Stimulated activated naive CD8-positive, alpha-beta T cell treated with anti-CD3 and anti-CD28 coated beads, Interleukin-15, amount 100 ng/mL, for 72 hours (primary cell): Measurements from ENCODE around the gene RAB3C.

Source experiments
- ATAC-seq: fragments of 150-1000 bp; cut with Tn5 transposase; 2 replicates; pipeline ENCODE4 v1.10.0; 2021; ENCODE audit warnings: mild to moderate bottlenecking, moderate library complexity
- DNase-seq, 2 donors: peaks; one replicate each; pipeline ENCODE4 v3.0.0; 2021 to 2022
- H3K27ac Mint-ChIP-seq, 2 donors: one replicate each; pipeline ENCODE4 v1.8.0; 2022; ENCODE audit warnings: mild to moderate bottlenecking in 2 of 2, mixed read lengths in 2 of 2, moderate library complexity in 2 of 2
- H3K27me3 Mint-ChIP-seq: one replicate; pipeline ENCODE4 v1.8.0; 2022; ENCODE audit warnings: mixed read lengths
- H3K4me1 Mint-ChIP-seq: one replicate; pipeline ENCODE4 v1.8.0; 2022; ENCODE audit warnings: mild to moderate bottlenecking, mixed read lengths
- H3K4me3 Mint-ChIP-seq, 2 donors: one replicate each; pipeline ENCODE4 v1.8.0; 2022; ENCODE audit warnings: mild to moderate bottlenecking in 2 of 2, mixed read lengths in 2 of 2, moderate library complexity in 1 of 2
- H3K9me3 Mint-ChIP-seq, 2 donors: one replicate each; pipeline ENCODE4 v1.8.0; 2022; ENCODE audit warnings: mixed read lengths in 2 of 2

Gene RAB3C

GRCh38 chr5:58827463-58827862 lies 244.6 kb downstream of the RAB3C start:
- ATAC-seq (no peak), DNase-seq (no peak)
- Mint-ChIP-seq H3K9me3 (no peaks in the 10 kb centered on the region), H3K27me3 (no peaks in the 10 kb centered on the region), H3K4me3 (no peak overlapping the region), H3K4me1 (no peaks in the 10 kb centered on the region), H3K27ac (no peak overlapping the region)

- no peaks in the 10 kb centered on the region for H3K27me3 Mint-ChIP-seq
- no peaks in the 10 kb centered on the region for H3K4me1 Mint-ChIP-seq
- ATAC-seq (no peak), DNase-seq (no peak)
- no peak overlapping the region for H3K27ac Mint-ChIP-seq
- H3K9me3 Mint-ChIP-seq, result no peaks in the 10 kb centered on the region
- H3K4me3 Mint-ChIP-seq, result no peak overlapping the region
Measured at GRCh38 chr5:58828258-58828657, 245.4 kb downstream of the RAB3C start.

DNA sequence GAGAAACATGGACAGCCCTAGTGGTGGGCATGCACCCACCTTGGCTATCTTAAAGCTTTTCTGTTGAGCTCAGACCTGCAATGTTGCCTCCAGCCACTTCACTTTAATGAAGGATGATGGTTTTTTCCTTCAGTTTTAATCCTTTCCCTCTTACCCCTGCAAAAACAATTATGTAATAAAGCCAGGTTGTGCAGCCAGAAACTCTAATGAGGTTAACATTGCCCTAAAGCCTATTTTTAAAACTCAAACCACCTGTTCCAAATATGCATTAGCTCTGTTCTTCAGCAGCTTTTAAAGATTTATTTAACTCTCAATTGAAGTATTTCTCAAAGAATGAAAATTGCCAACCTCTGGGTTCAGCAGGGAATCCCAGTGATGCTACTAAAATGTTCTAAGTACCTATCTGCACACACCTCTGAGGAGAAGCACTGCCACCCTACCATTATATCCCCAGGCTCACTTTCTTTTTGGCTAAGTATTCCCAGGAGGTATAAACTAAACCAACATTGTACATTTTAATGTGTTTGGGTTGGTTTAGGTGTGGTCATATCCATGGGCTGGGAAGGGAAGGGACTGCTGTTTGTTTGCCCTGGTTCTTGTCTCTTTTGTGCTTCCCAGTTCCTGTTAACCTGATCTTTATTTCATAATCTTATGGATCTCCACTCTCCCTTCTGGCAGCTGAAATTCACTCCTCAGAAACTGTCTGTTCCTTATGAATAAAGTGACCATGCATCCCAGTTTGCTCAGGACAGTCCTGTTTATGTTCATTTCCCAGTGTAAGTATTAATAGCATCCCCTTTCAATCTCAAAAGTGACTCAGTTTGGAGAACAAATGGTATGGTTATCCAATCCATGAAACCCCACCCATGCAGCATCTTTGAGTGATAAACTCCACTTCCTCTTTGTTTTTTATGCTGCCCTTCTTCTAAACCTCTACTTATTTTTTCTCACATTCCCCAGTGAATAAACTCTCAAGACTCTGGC lies 251.7 kb downstream of the RAB3C start:
- H3K27ac Mint-ChIP-seq, result no peak overlapping the region
- H3K9me3 Mint-ChIP-seq, result no peaks in the 10 kb centered on the region

GRCh38 chr5:58836351-58836750 lies 253.5 kb downstream of the RAB3C start:
- ATAC-seq, result no peak

More for the DNA sequence above, 251.7 kb downstream of the RAB3C start:
- no peak for DNase-seq
- Mint-ChIP-seq H3K4me3 (no peak overlapping the region), H3K27me3 (peaks cover 11% of the 10 kb centered on the region), H3K4me1 (no peaks in the 10 kb centered on the region)
- no peak for ATAC-seq

DNA sequence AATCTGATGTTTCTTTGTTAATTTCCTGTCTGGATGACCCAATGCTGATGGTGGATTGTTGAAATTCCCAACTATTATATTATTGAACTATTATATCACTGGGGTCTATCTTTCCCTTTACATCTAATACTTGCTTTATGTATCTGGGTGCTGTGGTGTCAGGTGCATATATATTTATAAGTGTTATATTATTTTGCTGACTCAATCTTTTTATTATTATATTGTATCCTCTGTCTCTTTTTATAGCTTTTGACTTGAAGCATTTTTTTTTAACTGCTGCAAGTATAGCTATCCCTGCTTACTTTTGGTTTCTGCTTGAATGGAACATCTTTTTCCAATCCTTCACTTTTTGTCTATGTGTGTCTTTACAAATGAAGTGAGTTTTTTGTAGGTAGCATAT lies 255.9 kb downstream of the RAB3C start:
- no peak overlapping the region for H3K27ac Mint-ChIP-seq
- no peaks in the 10 kb centered on the region for H3K4me1 Mint-ChIP-seq
- peaks cover 11 to 14% of the 10 kb centered on the region in 2 donors for H3K9me3 Mint-ChIP-seq
- no peak for ATAC-seq
- no peak for DNase-seq
- H3K4me3 Mint-ChIP-seq, result no peak overlapping the region
- peaks cover 17% of the 10 kb centered on the region for H3K27me3 Mint-ChIP-seq

More at GRCh38 chr5:58836351-58836750, 253.5 kb downstream of the RAB3C start:
- DNase-seq, result no peak
- Mint-ChIP-seq H3K4me3 (no peak overlapping the region), H3K9me3 (peaks cover 11 to 14% of the 10 kb centered on the region in 2 donors), H3K4me1 (no peaks in the 10 kb centered on the region), H3K27ac (peak overlapping the region in 1 of 2 donors; percentile 1), H3K27me3 (peaks cover 11% of the 10 kb centered on the region)

DNA sequence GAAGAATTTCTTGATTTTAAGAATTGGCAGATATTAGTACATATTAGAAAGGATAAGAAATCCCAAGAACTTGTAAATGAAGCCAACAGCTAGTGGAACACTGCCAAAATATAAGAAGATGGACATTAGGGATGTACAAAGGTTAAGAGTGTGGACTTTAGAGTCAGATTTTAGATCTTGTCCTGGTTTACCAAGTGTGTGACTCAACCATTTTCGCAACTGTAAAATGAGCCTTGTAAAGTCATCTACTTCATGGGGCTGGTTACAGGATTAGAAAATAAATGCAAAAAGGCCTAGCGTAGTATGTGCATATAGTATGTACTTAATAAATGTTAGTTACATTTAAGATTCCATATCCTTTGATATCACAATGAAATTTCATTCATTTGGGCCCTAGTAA lies 260.0 kb downstream of the RAB3C start:
- peaks cover 11 to 14% of the 10 kb centered on the region in 2 donors for H3K9me3 Mint-ChIP-seq
- no peak overlapping the region for H3K27ac Mint-ChIP-seq
- H3K4me3 Mint-ChIP-seq, result no peak overlapping the region
- H3K27me3 Mint-ChIP-seq, result peaks cover 14% of the 10 kb centered on the region
- no peaks in the 10 kb centered on the region for H3K4me1 Mint-ChIP-seq
- DNase-seq (no peak), ATAC-seq (no peak)

- no peak overlapping the region for H3K27ac Mint-ChIP-seq
- ATAC-seq, result no peak
- H3K27me3 Mint-ChIP-seq, result peaks cover 14% of the 10 kb centered on the region
- no peaks in the 10 kb centered on the region for H3K4me1 Mint-ChIP-seq
- peaks cover 11 to 14% of the 10 kb centered on the region in 2 donors for H3K9me3 Mint-ChIP-seq
- no peak overlapping the region for H3K4me3 Mint-ChIP-seq
- no peak for DNase-seq
Measured at GRCh38 chr5:58844395-58844794, 261.5 kb downstream of the RAB3C start.

DNA sequence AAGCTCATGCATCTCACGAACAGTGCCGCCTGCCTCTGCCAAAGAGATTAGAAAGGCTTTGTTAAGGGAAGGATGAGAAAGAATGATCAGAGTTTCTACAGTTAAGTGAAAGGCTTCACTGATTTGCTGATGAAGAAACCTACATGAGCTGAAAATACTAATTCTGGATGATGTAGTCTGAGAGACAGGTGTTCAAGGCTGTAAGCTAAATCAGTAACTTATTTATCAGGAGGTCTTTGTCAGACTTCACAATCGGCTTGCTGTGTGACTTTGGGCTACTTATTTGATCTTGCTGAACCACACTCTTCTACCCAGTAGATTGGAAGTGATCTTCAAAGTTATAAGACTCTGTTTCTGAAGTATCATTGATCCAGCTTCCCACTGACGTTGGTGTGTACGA lies 264.2 kb downstream of the RAB3C start:
- Mint-ChIP-seq H3K4me1 (no peaks in the 10 kb centered on the region), H3K4me3 (no peak overlapping the region), H3K9me3 (no peaks in the 10 kb centered on the region), H3K27me3 (peaks cover 25% of the 10 kb centered on the region), H3K27ac (no peak overlapping the region)
- DNase-seq (no peak), ATAC-seq (no peak)

DNA sequence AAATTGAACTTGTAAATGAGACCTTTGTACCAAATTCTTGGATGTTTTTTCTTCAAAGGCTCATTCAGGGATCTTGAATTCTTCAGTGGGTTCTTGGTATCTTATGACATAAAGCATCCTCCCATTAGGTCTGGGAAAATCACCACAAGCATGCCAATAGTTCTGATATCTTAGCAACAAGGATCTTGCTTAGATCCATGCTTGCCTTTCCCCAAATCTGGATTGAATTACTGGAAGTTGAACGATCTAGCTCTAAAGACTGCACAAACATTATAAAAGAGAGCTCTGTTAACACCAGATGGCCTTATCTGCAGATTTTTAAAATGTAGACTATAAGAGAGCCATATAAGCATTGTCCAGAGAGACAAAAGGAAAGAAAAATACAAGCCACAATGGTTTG lies 266.3 kb downstream of the RAB3C start:
- no peaks in the 10 kb centered on the region for H3K9me3 Mint-ChIP-seq
- ATAC-seq (no peak), DNase-seq (no peak)
- H3K27me3 Mint-ChIP-seq, result peaks cover 26% of the 10 kb centered on the region
- no peak overlapping the region for H3K4me3 Mint-ChIP-seq
- no peak overlapping the region for H3K27ac Mint-ChIP-seq
- H3K4me1 Mint-ChIP-seq, result no peaks in the 10 kb centered on the region

DNA sequence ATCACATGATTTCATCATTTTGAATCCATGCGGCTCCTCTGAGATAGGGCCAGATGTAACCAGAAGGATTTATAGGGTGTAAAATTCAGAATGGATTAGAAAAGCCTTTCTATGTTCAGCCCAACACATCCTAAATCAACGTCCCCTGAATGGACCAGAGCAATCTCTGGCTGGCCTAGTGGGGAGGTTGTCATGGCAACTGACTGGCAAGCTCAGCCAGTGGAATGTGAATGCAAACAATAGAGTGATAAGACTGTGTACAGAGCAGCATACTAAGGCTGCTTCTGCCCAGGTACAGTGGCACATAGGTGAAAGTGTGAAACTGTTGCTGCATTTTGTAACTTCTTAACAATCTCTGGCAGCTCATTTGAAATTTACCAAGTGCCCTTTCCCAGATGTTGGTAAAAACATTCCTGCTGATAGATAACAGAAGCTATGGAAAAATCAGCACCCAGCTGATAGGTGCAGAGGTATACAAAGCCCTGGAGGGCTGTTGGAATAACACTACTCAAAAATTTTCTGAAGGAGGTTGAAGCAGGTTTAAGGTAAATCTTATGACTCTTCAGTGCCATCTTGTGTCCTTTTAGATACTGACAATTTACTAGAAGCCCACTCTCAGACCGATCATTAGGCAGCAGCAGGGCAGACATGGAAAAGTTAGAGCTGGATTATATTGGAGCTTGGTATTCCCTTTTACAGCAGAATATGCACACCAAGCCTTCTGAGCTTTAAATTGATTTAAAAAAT lies 267.2 kb downstream of the RAB3C start:
- Mint-ChIP-seq H3K9me3 (no peaks in the 10 kb centered on the region), H3K27me3 (peaks cover 20% of the 10 kb centered on the region), H3K4me3 (no peak overlapping the region), H3K4me1 (no peaks in the 10 kb centered on the region), H3K27ac (no peak overlapping the region)
- DNase-seq (no peak), ATAC-seq (peak; percentile 64)

DNA sequence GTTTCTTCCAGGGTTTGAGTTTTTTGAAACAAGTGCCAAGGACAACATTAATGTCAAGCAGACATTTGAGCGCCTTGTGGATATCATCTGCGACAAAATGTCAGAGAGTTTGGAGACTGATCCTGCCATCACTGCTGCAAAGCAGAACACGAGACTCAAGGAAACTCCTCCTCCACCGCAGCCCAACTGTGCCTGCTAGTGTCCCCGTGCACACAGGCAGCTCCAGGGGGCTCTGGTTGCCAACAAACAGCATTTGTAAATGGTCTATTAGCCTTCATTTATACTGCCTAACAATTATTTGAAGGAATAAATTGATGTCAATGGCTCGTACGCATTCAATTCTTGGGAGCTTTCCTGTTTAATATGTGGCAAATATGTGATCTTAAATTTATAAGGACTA lies 268.3 kb downstream of the RAB3C start:
- Mint-ChIP-seq H3K4me1 (no peaks in the 10 kb centered on the region), H3K27ac (no peak overlapping the region), H3K4me3 (no peak overlapping the region), H3K9me3 (no peaks in the 10 kb centered on the region), H3K27me3 (peaks cover 20% of the 10 kb centered on the region)
- ATAC-seq (no peak), DNase-seq (no peak)

- H3K9me3 Mint-ChIP-seq, result no peaks in the 10 kb centered on the region
- H3K27ac Mint-ChIP-seq, result no peak overlapping the region
- ATAC-seq (no peak), DNase-seq (no peak)
- H3K4me1 Mint-ChIP-seq, result no peaks in the 10 kb centered on the region
- no peak overlapping the region for H3K4me3 Mint-ChIP-seq
- peaks cover 20% of the 10 kb centered on the region for H3K27me3 Mint-ChIP-seq
Measured at GRCh38 chr5:58851571-58851970, 268.7 kb downstream of the RAB3C start.

GRCh38 chr5:58852566-58852965 lies 269.7 kb downstream of the RAB3C start:
- Mint-ChIP-seq H3K4me3 (no peak overlapping the region), H3K4me1 (no peaks in the 10 kb centered on the region), H3K27me3 (peaks cover 20% of the 10 kb centered on the region), H3K27ac (no peak overlapping the region), H3K9me3 (no peaks in the 10 kb centered on the region)
- DNase-seq, result no peak
- no peak for ATAC-seq

DNA sequence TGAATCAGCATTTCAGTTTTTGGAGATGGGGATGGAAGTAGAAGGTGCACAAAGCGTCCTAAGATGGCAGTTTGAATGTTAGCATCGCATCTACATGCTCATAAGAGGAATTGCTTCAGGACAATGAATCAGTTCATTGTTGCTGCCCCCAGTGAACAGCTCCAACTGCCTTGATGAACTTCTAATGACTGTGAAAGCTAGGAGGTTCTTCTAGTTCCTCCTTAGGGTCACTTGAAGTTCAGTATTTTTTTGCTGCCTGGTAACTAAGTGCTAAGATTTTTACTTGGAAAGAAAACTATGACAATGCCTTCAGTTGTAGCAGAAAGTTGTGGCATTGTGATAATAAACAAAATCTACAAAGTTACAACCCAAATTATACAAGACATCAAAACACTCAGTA lies 271.6 kb downstream of the RAB3C start:
- no peak overlapping the region for H3K27ac Mint-ChIP-seq
- no peak for DNase-seq
- no peaks in the 10 kb centered on the region for H3K9me3 Mint-ChIP-seq
- no peak overlapping the region for H3K4me3 Mint-ChIP-seq
- no peak for ATAC-seq
- H3K4me1 Mint-ChIP-seq, result no peaks in the 10 kb centered on the region
- peaks cover 29% of the 10 kb centered on the region for H3K27me3 Mint-ChIP-seq

DNA sequence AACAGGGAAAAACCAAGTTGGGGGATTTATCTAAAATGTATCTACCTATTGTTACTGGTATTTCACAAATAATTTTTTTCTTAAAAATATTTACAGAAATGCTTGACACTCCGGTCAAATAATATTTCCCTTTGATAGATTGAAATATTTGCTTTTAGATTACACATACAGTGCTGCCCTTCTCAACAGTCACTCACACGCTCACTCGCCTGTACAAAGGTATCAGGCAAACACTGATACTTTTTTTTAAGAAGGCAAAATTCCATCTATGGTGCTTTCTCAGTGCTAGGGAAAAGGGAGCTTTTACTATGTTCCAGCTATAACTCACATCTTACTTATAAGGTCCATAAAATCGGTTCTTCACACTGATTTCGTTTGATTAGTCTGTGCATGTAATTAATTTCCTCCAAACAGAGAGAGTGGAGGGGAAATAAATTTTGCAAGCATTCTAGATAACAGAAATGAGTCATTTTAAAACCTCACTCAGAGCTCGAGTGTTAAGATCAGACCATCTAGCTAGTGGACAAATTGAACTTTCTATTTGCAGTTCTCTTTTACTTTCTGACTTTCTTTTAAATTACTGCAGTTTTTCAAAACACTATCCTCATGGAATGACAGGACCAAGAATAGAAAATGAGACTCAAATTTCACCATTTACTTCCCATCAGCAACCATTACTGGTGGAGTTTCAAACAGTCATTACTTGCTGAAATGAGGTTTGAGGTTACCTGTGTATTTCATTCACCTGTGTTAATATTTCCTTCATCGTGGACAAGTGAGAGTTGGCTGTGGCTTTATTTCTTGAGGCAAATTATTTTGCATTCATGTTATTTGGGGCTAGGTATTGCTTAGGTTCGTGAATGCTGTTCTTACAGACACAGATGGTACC lies 273.2 kb downstream of the RAB3C start:
- Mint-ChIP-seq H3K4me3 (no peak overlapping the region), H3K4me1 (no peaks in the 10 kb centered on the region), H3K27ac (no peak overlapping the region), H3K9me3 (no peaks in the 10 kb centered on the region), H3K27me3 (peaks cover 25% of the 10 kb centered on the region)
- DNase-seq, result no peak
- ATAC-seq, result no peak
